PC-3 (cell line): Measurements from ENCODE around the gene OR52N2. TPM values are rescaled to one million over a fixed set of nuclear protein-coding genes. Genes with fewer than 3 reads are reported as not detected.

ENCODE experiments used
- ATAC-seq: fragments of 200-7000 bp; cut with Tn5 transposase; 2 replicates; pipeline ENCODE4 v1.9.1; 2020; ENCODE audit warnings: mild to moderate bottlenecking, moderate library complexity
- Bru-seq: library from RNA; stranded (reverse); fragments of 400-500 nt; gene quantifications from one replicate; lab custom pipeline; 2021; lab: Mats Ljungman, UMichigan
- BruChase-seq, 2 experiments: library from RNA; stranded (reverse); fragments of 400-500 nt; gene quantifications; one replicate each; lab custom pipeline; 2021; lab: Mats Ljungman, UMichigan
- BruUV-seq: library from RNA; stranded (reverse); fragments of 400-500 nt; replicated peaks from 2 replicates; lab custom pipeline; 2021; lab: Mats Ljungman, UMichigan
- CTCF ChIA-PET: fragments of 300-600 bp; sonication (Branson Sonifier 250); formaldehyde crosslinking; loops from one replicate; lab custom pipeline; 2022; ENCODE audit warnings: antibody characterized with exemption; lab: Charles Lee
- POLR2A ChIA-PET: fragments of 300-600 bp; sonication (Branson Sonifier 250); formaldehyde crosslinking; loops from one replicate; lab custom pipeline; 2022; ENCODE audit warnings: antibody characterized with exemption; ENCODE audit not compliant: unreplicated experiment; lab: Charles Lee
- DNase-seq: peaks from one replicate; pipeline ENCODE4 v3.0.0-alpha.2; 2015
- H2AFZ ChIP-seq: fragments of 300-600 bp; sonication (generic); 2 replicates; pipeline ENCODE4 v1.6.0; 2016; ENCODE audit warnings: antibody characterized with exemption, low read length
- H3F3A ChIP-seq: fragments of 300-600 bp; sonication (generic); one replicate; pipeline ENCODE4 v1.6.0; 2017; ENCODE audit warnings: antibody characterized with exemption, low read length, control low read depth, mild to moderate bottlenecking; ENCODE audit not compliant: unreplicated experiment
- H3K27ac ChIP-seq: fragments of 300-600 bp; sonication (generic); 2 replicates; pipeline ENCODE4 v1.5.1; 2016; ENCODE audit warnings: mild to moderate bottlenecking, low read length
- H3K27me3 ChIP-seq: fragments of 300-600 bp; sonication (generic); 2 replicates; pipeline ENCODE4 v1.6.1; 2016; ENCODE audit warnings: low read length, mixed read lengths
- H3K36me3 ChIP-seq: fragments of 300-600 bp; sonication (generic); 2 replicates; pipeline ENCODE4 v1.6.1; 2016; ENCODE audit warnings: low read depth, mixed run types, low read length, mixed read lengths
- H3K4me1 ChIP-seq: fragments of 300-600 bp; sonication (generic); 2 replicates; pipeline ENCODE4 v1.5.1; 2016; ENCODE audit warnings: low read length; ENCODE audit not compliant: insufficient read depth
- H3K4me2 ChIP-seq: fragments of 300-600 bp; sonication (generic); 2 replicates; pipeline ENCODE4 v1.6.0; 2016; ENCODE audit warnings: low read length
- H3K4me3 ChIP-seq: fragments of 300-600 bp; sonication (generic); 2 replicates; pipeline ENCODE4 v1.5.1; 2016; ENCODE audit warnings: mild to moderate bottlenecking, low read length, mixed read lengths
- H3K79me2 ChIP-seq: fragments of 300-600 bp; sonication (generic); 2 replicates; pipeline ENCODE4 v1.6.1; 2017; ENCODE audit warnings: low read length, mixed read lengths
- H3K9ac ChIP-seq: fragments of 300-600 bp; sonication (generic); 2 replicates; pipeline ENCODE4 v1.6.0; 2016; ENCODE audit warnings: mild to moderate bottlenecking, low read length
- H3K9me2 ChIP-seq: fragments of 300-600 bp; sonication (generic); replicated peaks from 2 replicates; pipeline ENCODE4 v1.6.1; 2016; ENCODE audit warnings: mixed run types, low read length, mixed read lengths
- H3K9me3 ChIP-seq: fragments of 300-600 bp; sonication (generic); 2 replicates; pipeline ENCODE4 v1.6.1; 2016; ENCODE audit warnings: low read length, mixed read lengths
- H4K20me1 ChIP-seq: fragments of 300-600 bp; sonication (generic); 2 replicates; pipeline ENCODE4 v1.6.1; 2016; ENCODE audit warnings: low read length, mixed read lengths
- EZH2 ChIP-seq: fragments of 300-600 bp; sonication (generic); IDR thresholded peaks from one replicate; pipeline ENCODE4 v1.6.1; 2017; ENCODE audit warnings: antibody characterized with exemption, mild to moderate bottlenecking, low read length; ENCODE audit not compliant: unreplicated experiment
- EZH2phosphoT487 ChIP-seq: fragments of 300-600 bp; sonication (generic); IDR thresholded peaks from 2 replicates; pipeline ENCODE4 v1.6.1; 2018; ENCODE audit warnings: mild to moderate bottlenecking, antibody characterized with exemption, low read length, borderline replicate concordance
- intact Hi-C: fragments of 100-400 bp; cut with micrococcal nuclease; formaldehyde crosslinking; loops from 2 replicates; pipeline ENCODE4 v1.9.0; 2023
- long read RNA-seq: library from polyadenylated mRNA; unstranded; transcript quantifications from one replicate; pipeline ENCODE4 v2.0.0, GENCODE V29; 2021; ENCODE audit not compliant: unreplicated experiment
- total RNA-seq: library from RNA; depleted of rRNA; stranded (reverse); fragments of >200 nt; gene quantifications from 2 replicates; pipeline ENCODE4 v1.2.3, GENCODE V29; 2014; rRNA removed
- TF ChIP-seq, protein P1 (sequence below): fragments of 300-600 bp; sonication (generic); conservative IDR thresholded peaks from 2 replicates; pipeline ENCODE4 v1.5.1; 2017; ENCODE audit warnings: antibody characterized with exemption, low read depth, mild to moderate bottlenecking, low read length

The OR52N2 gene
- total RNA-seq (not detected in 2 replicates), Bru-seq, nascent RNA (not detected), BruChase-seq, experiment 1, labeled RNA remaining after a 6-hour chase (not detected), BruChase-seq, experiment 2, labeled RNA remaining after a 2-hour chase (not detected)
- long read RNA-seq = 0 reads

DNA sequence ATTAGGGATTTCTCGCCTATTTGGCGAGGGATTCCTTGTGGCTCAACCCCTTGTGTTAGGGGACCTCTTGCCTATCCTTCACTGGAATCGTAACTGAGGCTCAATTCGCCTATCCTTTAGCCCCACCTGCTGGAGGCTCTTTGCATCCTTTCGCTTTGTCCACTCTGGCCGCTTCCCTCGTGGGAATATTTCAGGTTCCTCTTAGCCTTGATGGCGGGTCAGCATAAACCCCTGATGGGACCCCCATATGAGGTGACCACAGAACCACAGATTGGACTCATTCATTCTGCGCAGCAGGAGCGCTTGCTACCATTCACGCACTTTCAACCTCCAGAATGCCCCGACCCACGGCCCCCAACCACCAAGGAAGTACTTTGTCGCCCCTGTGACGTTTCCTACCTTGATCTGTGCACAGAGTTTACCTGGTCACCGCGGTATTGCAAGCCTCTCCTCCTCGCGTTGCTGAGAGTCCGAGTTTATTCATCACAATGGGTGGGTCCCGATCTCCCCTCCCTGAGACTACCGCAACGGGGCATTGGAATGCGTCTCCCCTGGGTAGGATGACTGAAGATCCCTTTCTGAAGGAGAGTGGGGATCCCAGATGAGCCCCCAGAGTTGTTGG is at the start of gene OR52N2:
TSS of gene OR52N2 (plus strand) at position 425 of the 622 bp plus-strand sequence. CDS start 11,412 bp downstream, outside the sequence.
- H3K4me1 ChIP-seq = no peaks in the 10 kb centered on the region
- H3K4me3 ChIP-seq = peak within 1 kb of the TSS; percentile 62
- no peaks in the 10 kb centered on the region for H4K20me1 ChIP-seq
- H3K79me2 ChIP-seq = no peaks in the 10 kb centered on the region
- no peak within 1 kb of the TSS for H3K9ac ChIP-seq
- ATAC-seq = peak; percentile 90
- intact Hi-C loops = loop anchor here (1.0 to 10.0 kb wide), 7 partner anchors 124 to 1622 kb away; partner anchors contain the start of genes OR51M1, OR51V1, TRIM5 and TRIM6
- H2AFZ ChIP-seq = peak within 1 kb of the TSS; percentile 63
- ChIA-PET POLR2A (no interaction called here), CTCF (no interaction called here)
- no peaks in the 10 kb centered on the region for H3K36me3 ChIP-seq
- no peak for TF ChIP-seq EZH2phosphoT487
- no peak for TF ChIP-seq EZH2
- TF ChIP-seq, protein P1, sequence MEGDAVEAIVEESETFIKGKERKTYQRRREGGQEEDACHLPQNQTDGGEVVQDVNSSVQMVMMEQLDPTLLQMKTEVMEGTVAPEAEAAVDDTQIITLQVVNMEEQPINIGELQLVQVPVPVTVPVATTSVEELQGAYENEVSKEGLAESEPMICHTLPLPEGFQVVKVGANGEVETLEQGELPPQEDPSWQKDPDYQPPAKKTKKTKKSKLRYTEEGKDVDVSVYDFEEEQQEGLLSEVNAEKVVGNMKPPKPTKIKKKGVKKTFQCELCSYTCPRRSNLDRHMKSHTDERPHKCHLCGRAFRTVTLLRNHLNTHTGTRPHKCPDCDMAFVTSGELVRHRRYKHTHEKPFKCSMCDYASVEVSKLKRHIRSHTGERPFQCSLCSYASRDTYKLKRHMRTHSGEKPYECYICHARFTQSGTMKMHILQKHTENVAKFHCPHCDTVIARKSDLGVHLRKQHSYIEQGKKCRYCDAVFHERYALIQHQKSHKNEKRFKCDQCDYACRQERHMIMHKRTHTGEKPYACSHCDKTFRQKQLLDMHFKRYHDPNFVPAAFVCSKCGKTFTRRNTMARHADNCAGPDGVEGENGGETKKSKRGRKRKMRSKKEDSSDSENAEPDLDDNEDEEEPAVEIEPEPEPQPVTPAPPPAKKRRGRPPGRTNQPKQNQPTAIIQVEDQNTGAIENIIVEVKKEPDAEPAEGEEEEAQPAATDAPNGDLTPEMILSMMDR = peak; percentile 83
- DNase-seq = peak; percentile 79
- H3K9me2 ChIP-seq = no peaks in the 10 kb centered on the region
- no peaks in the 10 kb centered on the region for H3F3A ChIP-seq
- peak within 1 kb of the TSS; percentile 79 for H3K4me2 ChIP-seq
- no TSS peak for BruUV-seq
- no peaks in the 10 kb centered on the region for H3K9me3 ChIP-seq
- H3K27me3 ChIP-seq = peaks cover 39% of the 10 kb centered on the region
- no peak within 1 kb of the TSS for H3K27ac ChIP-seq

DNA sequence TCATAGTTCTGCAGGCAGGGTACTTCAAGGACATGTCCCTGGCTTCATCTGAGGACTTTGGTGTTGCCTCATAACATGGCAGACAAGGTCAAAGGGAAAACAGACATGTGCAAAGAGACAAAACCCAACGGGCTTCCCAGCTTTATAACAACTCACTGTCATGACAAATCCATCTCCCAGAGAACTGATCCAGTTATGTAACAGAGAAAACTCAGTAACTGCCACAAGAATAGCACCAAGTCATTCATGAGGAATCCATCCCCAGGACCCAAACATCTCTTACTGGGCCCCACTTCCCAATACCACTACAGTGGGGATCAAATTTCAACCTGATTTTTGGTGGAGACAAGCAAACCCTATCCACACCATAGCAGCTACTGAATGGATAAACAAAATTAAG is 41.7 kb upstream of the OR52N2 start:
- BruUV-seq = no TSS peak
- TF ChIP-seq EZH2 (no peak), EZH2phosphoT487 (no peak)
- TF ChIP-seq, protein P1 = no peak

DNA sequence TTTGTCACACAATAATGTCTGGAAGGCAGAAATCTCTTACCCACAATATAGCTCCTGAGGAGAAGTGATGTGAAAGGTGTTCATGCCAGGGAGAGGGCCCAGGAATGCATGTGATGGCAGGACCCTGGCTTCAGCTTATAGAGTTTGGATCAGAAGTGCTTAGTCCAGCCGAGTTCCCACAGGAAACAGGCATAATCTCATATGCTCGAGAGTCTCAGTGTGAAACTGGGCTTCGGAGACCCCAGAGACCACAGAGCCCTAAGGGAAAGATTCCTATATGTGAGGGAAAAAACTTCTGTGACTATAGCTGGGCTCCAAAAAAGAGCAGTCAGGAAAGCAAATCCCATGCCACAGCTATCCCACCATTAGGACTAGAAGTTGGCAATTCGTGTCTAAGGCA is 25.5 kb upstream of the OR52N2 start, which contains the start of gene OR52N5:
TSS of gene OR52N5 (minus strand) at position 101 of the 400 bp plus-strand sequence. CDS start 4,721 bp downstream, outside the sequence.
- TF ChIP-seq EZH2phosphoT487 = no peak
- TF ChIP-seq, protein P1 = no peak
- TF ChIP-seq EZH2 = no peak
- Histone ChIP-seq H3K4me1 (no peaks in the 10 kb centered on the region), H3K79me2 (no peaks in the 10 kb centered on the region), H3K36me3 (no peaks in the 10 kb centered on the region), H3K27me3 (peaks cover 11% of the 10 kb centered on the region; the same call in 1 of the 2 replicates), H4K20me1 (no peaks in the 10 kb centered on the region), H3K27ac (no peak within 1 kb of the TSS), H3K4me3 (no peak within 1 kb of the TSS), H2AFZ (no peak within 1 kb of the TSS), H3F3A (no peaks in the 10 kb centered on the region), H3K9ac (no peak within 1 kb of the TSS), H3K9me2 (no peaks in the 10 kb centered on the region), H3K4me2 (no peak within 1 kb of the TSS), H3K9me3 (no peaks in the 10 kb centered on the region)
- no peak for ATAC-seq
- BruUV-seq = no TSS peak
- ChIA-PET POLR2A (no interaction called here), CTCF (no interaction called here)
- DNase-seq = no peak
- intact Hi-C loops = no loop called here

More for the DNA sequence above, 41.7 kb upstream of the OR52N2 start:
- intact Hi-C loops = no loop called here
- Histone ChIP-seq H4K20me1 (no peaks in the 10 kb centered on the region), H3K27ac (no peak overlapping the region), H3K9ac (no peak overlapping the region), H3F3A (no peaks in the 10 kb centered on the region), H3K9me2 (no peaks in the 10 kb centered on the region), H3K9me3 (no peaks in the 10 kb centered on the region), H3K36me3 (no peaks in the 10 kb centered on the region), H3K4me2 (no peak overlapping the region), H3K4me1 (no peaks in the 10 kb centered on the region), H3K27me3 (peaks cover 8% of the 10 kb centered on the region; the same call in 1 of the 2 replicates), H2AFZ (no peak overlapping the region), H3K4me3 (no peak overlapping the region), H3K79me2 (no peaks in the 10 kb centered on the region)
- ChIA-PET POLR2A (no interaction called here), CTCF (no interaction called here)
- ATAC-seq (no peak), DNase-seq (no peak)
